Body of pancreas (tissue), 4 donors: ENCODE data around the gene ERRFI1. TPM values are rescaled to one million over a fixed set of nuclear protein-coding genes. Genes with fewer than 3 reads are reported as not detected.

Source experiments
- ATAC-seq: fragments of 150-250 bp; one replicate; pipeline ENCODE4 v1.9.1; 2016
- DNase-seq, 4 donors: peaks; one replicate each; pipeline ENCODE4 v3.0.0-alpha.2; 2019
- H3K27ac ChIP-seq, 4 donors: fragments of 200-600 bp; sonication (generic); 1 replicate in 3 of 4; 2 replicates in 1 of 4; pipeline versions ENCODE4 v1.5.1 to v1.6.1; 2016 to 2019; ENCODE audit warnings: mild to moderate bottlenecking in 1 of 4, mixed read lengths in 1 of 4, moderate library complexity in 1 of 4
- H3K27me3 ChIP-seq, 2 donors: fragments of 200-600 bp; sonication (generic); one replicate each; pipeline ENCODE4 v1.6.0; 2016; ENCODE audit warnings: mild to moderate bottlenecking in 1 of 2
- H3K36me3 ChIP-seq, 2 donors: fragments of 200-600 bp; sonication (generic); replicated peaks in 1 of 2; 2 replicates each; pipeline ENCODE4 v1.5.1; 2016; ENCODE audit warnings: low read depth in 2 of 2; ENCODE audit not compliant: insufficient read depth in 1 of 2
- H3K4me1 ChIP-seq: fragments of 200-600 bp; sonication (generic); one replicate; pipeline ENCODE4 v1.6.0; 2016
- H3K4me3 ChIP-seq, 2 donors: fragments of 200-600 bp; sonication (generic); 1 replicate in 1 of 2; 2 replicates in 1 of 2; pipeline ENCODE4 v1.5.1; 2016 to 2019
- H3K9me3 ChIP-seq, 3 donors: fragments of 200-600 bp; sonication (generic); 1 replicate in 2 of 3; 2 replicates in 1 of 3; pipeline ENCODE4 v1.5.1; 2016
- CTCF ChIP-seq, 7 experiments: fragments of 450-650 bp in 4 of 7; fragments of 200-600 bp in 3 of 7; sonication (generic) in 3 of 7; IDR thresholded peaks; one replicate each; pipeline ENCODE4 v1.5.1; 2016 to 2019; ENCODE audit warnings: antibody characterized with exemption in 7 of 7
- POLR2A ChIP-seq, 3 donors: fragments of 450-650 bp; IDR thresholded peaks; one replicate each; pipeline ENCODE4 v1.6.1; 2016; ENCODE audit warnings: antibody characterized with exemption in 3 of 3, mild to moderate bottlenecking in 2 of 3
- WGBS, 2 donors: methylation state at CpG; one replicate each; pipeline ENCODE4 v1.1.5; 2017; 5-methylcytosine and 5-hydroxymethylcytosine counted together
- intact Hi-C: fragments of 100-400 bp; cut with DNase I; formaldehyde crosslinking; loops from one replicate; pipeline ENCODE4 v1.15.1; 2023
- total RNA-seq, 2 donors: library from RNA; depleted of rRNA; stranded (reverse); fragments of >200 nt; gene quantifications; one replicate each; pipeline ENCODE4 v1.1.0, GENCODE V29; 2016

The ERRFI1 gene
- total RNA-seq, 2 donors from 2014 or later, result 127 to 273 TPM

GRCh38 chr1:8065369-8065768 lies 39.3 kb upstream of the ERRFI1 start:
- DNase-seq (no peak), ATAC-seq (no peak)
- Histone ChIP-seq H3K36me3 (no peaks in the 10 kb centered on the region), H3K27me3 (no peaks in the 10 kb centered on the region), H3K4me3 (no peak overlapping the region), H3K27ac (no peak overlapping the region), H3K4me1 (peaks cover 24% of the 10 kb centered on the region), H3K9me3 (no peaks in the 10 kb centered on the region)
- 81 to 89% methylated on average over 4 of the region's 4 CpGs for WGBS, 2 donors
- intact Hi-C loops, result no loop called here
- no peak for TF ChIP-seq POLR2A (IDR thresholded peaks at IDR 0.05)
- no peak for TF ChIP-seq CTCF (IDR thresholded peaks at IDR 0.05)

- TF ChIP-seq CTCF (IDR thresholded peaks at IDR 0.05) (no peak), POLR2A (IDR thresholded peaks at IDR 0.05) (no peak)
- Histone ChIP-seq H3K9me3 (no peaks in the 10 kb centered on the region), H3K27ac (no peak overlapping the region), H3K4me3 (no peak overlapping the region), H3K4me1 (peaks cover 22% of the 10 kb centered on the region), H3K36me3 (no peaks in the 10 kb centered on the region), H3K27me3 (no peaks in the 10 kb centered on the region)
- intact Hi-C loops, result no loop called here
- DNase-seq (no peak), ATAC-seq (no peak)
- WGBS, 2 donors, result 74 to 82% methylated on average over 7 of the region's 7 CpGs
Measured at GRCh38 chr1:8063298-8064036, 37.4 kb upstream of the ERRFI1 start.

GRCh38 chr1:8062861-8063260 lies 36.8 kb upstream of the ERRFI1 start:
- no peak for TF ChIP-seq CTCF (IDR thresholded peaks at IDR 0.05)
- TF ChIP-seq POLR2A (IDR thresholded peaks at IDR 0.05), result no peak
- WGBS, 2 donors, result 74 to 82% methylated on average over 4 of the region's 4 CpGs
- Histone ChIP-seq H3K4me1 (peaks cover 27% of the 10 kb centered on the region), H3K9me3 (no peaks in the 10 kb centered on the region), H3K4me3 (no peak overlapping the region), H3K27me3 (no peaks in the 10 kb centered on the region), H3K36me3 (no peaks in the 10 kb centered on the region), H3K27ac (no peak overlapping the region)
- ATAC-seq, result no peak
- no peak for DNase-seq
- intact Hi-C loops, result no loop called here

GRCh38 chr1:8061673-8062386 lies 35.7 kb upstream of the ERRFI1 start:
- peak overlapping the region; percentile 51 to 84 (median 62) for H3K27ac ChIP-seq
- ATAC-seq (peak; percentile 45), DNase-seq (no peak)
- peaks cover 27% of the 10 kb centered on the region for H3K4me1 ChIP-seq
- H3K36me3 ChIP-seq, result no peaks in the 10 kb centered on the region
- no peak overlapping the region for H3K4me3 ChIP-seq
- H3K27me3 ChIP-seq, result no peaks in the 10 kb centered on the region
- intact Hi-C loops, result no loop called here
- 70 to 71% methylated on average over 11 of the region's 11 CpGs for WGBS, 2 donors
- no peaks in the 10 kb centered on the region for H3K9me3 ChIP-seq
- peak in 1 of 7 experiments; percentile 37 for TF ChIP-seq CTCF (IDR thresholded peaks at IDR 0.05)
- TF ChIP-seq POLR2A (IDR thresholded peaks at IDR 0.05), result no peak
